ENCODE measurements around the gene GOLGA2. TPM values are rescaled to one million over a fixed set of nuclear protein-coding genes. Genes with fewer than 3 reads are reported as not detected.

GOLGA2 gene
- total and polyA plus RNA-seq, 2 of the 13 experiments (the other 11 are each of a cell fraction or from before 2014, with no cell fraction given) = 45.3 to 45.8 TPM

- no peak for TF ChIP-seq IKZF1 (IDR thresholded peaks at IDR 0.05)
- no peak for TF ChIP-seq GATAD2A (CRISPR knock-in tag; IDR thresholded peaks at IDR 0.05)
- TF ChIP-seq CREM (IDR thresholded peaks at IDR 0.05) = no peak
- no peak for TF ChIP-seq CREM (CRISPR knock-in tag; IDR thresholded peaks at IDR 0.05)
- no peak for TF ChIP-seq MBNL3 (CRISPR knock-in tag; conservative IDR thresholded peaks at IDR 0.05)
- no peak for TF ChIP-seq ELK4 (CRISPR knock-in tag; IDR thresholded peaks at IDR 0.05; ENCODE audit: borderline replicate concordance)
- no peak for TF ChIP-seq NR3C1 (CRISPR knock-in tag; IDR thresholded peaks at IDR 0.05)
- no peak for TF ChIP-seq ZNF614 (CRISPR knock-in tag; IDR thresholded peaks at IDR 0.05; ENCODE audit: borderline replicate concordance)
- TF ChIP-seq NFKBIZ (CRISPR knock-in tag; IDR thresholded peaks at IDR 0.05) = no peak
- TF ChIP-seq ZC3H4 (CRISPR knock-in tag; IDR thresholded peaks at IDR 0.05; ENCODE audit: borderline replicate concordance) = no peak
These were observed 18.6 kb downstream of the GOLGA2 start (continued) for GRCh38 chr9:128257086-128257825.

GRCh38 chr9:128254855-128255759, 20.7 kb downstream of the GOLGA2 start:
- BruUV-seq (replicated peaks) = no TSS peak
- peaks cover 21 to 32% of the 10 kb centered on the region in 2 experiments; a peak in 4 of 5 replicates for H3K36me3 ChIP-seq (replicated peaks in 1 of 2; ENCODE audit: control insufficient read depth in 1 of 2, insufficient read depth in 2 of 2, low read length in 2 of 2)
- no peak overlapping the region for H3K4me2 ChIP-seq (ENCODE audit: low read depth, low read length)
- no peak overlapping the region for H3K27ac ChIP-seq (ENCODE audit: extremely low read length, insufficient read depth, low read length)
- intact Hi-C loops (cut with micrococcal nuclease; ENCODE audit: unreplicated experiment) (no loop called here), in situ Hi-C loops (cut with HindIII; ENCODE audit: extremely low pct_ligation_motif_present, low pct_unique_long_range_greater_than_20kb) (no loop called here)
- peaks cover 12% of the 10 kb centered on the region for H3K4me1 ChIP-seq (ENCODE audit: insufficient read depth, low read length)
- CTCF ChIA-PET (ENCODE audit: low intra/inter-chr PET ratio, low total read pairs) = no interaction called here
- H3K27me3 ChIP-seq (ENCODE audit: control insufficient read depth in 1 of 2, insufficient read depth in 2 of 2, low read length in 2 of 2) = no peaks in the 10 kb centered on the region; a peak in 1 of 5 replicates
- POLR2A ChIA-PET = interaction anchor here (1.0 kb wide), 2 partner anchors 10 to 21 kb away, joined by 5 to 8 read pairs; partner anchors contain the start of genes GOLGA2 and SWI5
- H2AFZ ChIP-seq (ENCODE audit: low read length) = no peak overlapping the region
- ATAC-seq (peak; percentile 84), DNase-seq (ENCODE audit: low spot score) (peak; percentile 51), FAIRE-seq (no peak)
- H4K20me1 ChIP-seq (ENCODE audit: insufficient read depth, low read length) = no peaks in the 10 kb centered on the region
- H3K9me3 ChIP-seq (ENCODE audit: low read length) = no peaks in the 10 kb centered on the region
- H3K4me3 ChIP-seq (replicated peaks in 1 of 3; ENCODE audit: insufficient read depth in 1 of 3, low read depth in 2 of 3, low read length in 3 of 3) = no peak overlapping the region
- no peaks in the 10 kb centered on the region for H3K79me2 ChIP-seq (ENCODE audit: insufficient read depth, low read length)
- 68% methylated on average over 17 of the region's 18 CpGs for WGBS (ENCODE audit: low lambda C conversion rate)
- H3K9ac ChIP-seq (ENCODE audit: insufficient read depth, low read depth, low read length) = no peak overlapping the region
- TF ChIP-seq SMC3 (IDR thresholded peaks at IDR 0.05; ENCODE audit: low read length) (0 out of 2 replicates have a peak, but pooled peaks have one; percentile 24), RBFOX2 (IDR thresholded peaks at IDR 0.05; ENCODE audit: low read depth, low read length) (0 out of 2 replicates have a peak, but pooled peaks have one; percentile 23), MXI1 (IDR thresholded peaks at IDR 0.05; ENCODE audit: borderline replicate concordance, low read depth, low read length) (no peak), MIXL1 (CRISPR knock-in tag; IDR thresholded peaks at IDR 0.05) (0 out of 2 replicates have a peak, but pooled peaks have one; percentile 55), ZNF501 (CRISPR knock-in tag; IDR thresholded peaks at IDR 0.05) (peak; percentile 30; the same call in 1 of the 2 replicates), ZBTB14 (CRISPR knock-in tag; IDR thresholded peaks at IDR 0.05) (no peak), ZSCAN12 (CRISPR knock-in tag; IDR thresholded peaks at IDR 0.05) (no peak), MTF2 (CRISPR knock-in tag; IDR thresholded peaks at IDR 0.05; ENCODE audit: borderline replicate concordance) (no peak), TRAFD1 (CRISPR knock-in tag; IDR thresholded peaks at IDR 0.05; ENCODE audit: borderline replicate concordance) (no peak)

All from HepG2 (cell line).